ENCODE measurements around the gene MOB1A. TPM values are rescaled to one million over a fixed set of nuclear protein-coding genes. Genes with fewer than 3 reads are reported as not detected.

Gene MOB1A
- total and polyA plus RNA-seq, 2 of the 13 experiments (the other 11 are each of a cell fraction or from before 2014, with no cell fraction given), result 48.2 to 139 TPM

GRCh38 chr2:74119912-74120825 is 58.5 kb downstream of the MOB1A start (continued):
- TF ChIP-seq EHMT2 (IDR thresholded peaks at IDR 0.05; ENCODE audit: borderline replicate concordance, low read depth, low read length), result peak; percentile 100
- no peak for TF ChIP-seq TCF12 (IDR thresholded peaks at IDR 0.05)
- no peak for TF ChIP-seq TCF12 (CRISPR knock-in tag; IDR thresholded peaks at IDR 0.05)
- TF ChIP-seq, protein P1, sequence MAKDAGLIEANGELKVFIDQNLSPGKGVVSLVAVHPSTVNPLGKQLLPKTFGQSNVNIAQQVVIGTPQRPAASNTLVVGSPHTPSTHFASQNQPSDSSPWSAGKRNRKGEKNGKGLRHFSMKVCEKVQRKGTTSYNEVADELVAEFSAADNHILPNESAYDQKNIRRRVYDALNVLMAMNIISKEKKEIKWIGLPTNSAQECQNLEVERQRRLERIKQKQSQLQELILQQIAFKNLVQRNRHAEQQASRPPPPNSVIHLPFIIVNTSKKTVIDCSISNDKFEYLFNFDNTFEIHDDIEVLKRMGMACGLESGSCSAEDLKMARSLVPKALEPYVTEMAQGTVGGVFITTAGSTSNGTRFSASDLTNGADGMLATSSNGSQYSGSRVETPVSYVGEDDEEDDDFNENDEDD (CRISPR knock-in tag; IDR thresholded peaks at IDR 0.05; ENCODE audit: borderline replicate concordance), result peak; percentile 90
- peak; percentile 95; the same call in 1 of the 2 replicates for TF ChIP-seq ZNF44 (CRISPR knock-in tag; IDR thresholded peaks at IDR 0.05)
- TF ChIP-seq, protein P2, sequence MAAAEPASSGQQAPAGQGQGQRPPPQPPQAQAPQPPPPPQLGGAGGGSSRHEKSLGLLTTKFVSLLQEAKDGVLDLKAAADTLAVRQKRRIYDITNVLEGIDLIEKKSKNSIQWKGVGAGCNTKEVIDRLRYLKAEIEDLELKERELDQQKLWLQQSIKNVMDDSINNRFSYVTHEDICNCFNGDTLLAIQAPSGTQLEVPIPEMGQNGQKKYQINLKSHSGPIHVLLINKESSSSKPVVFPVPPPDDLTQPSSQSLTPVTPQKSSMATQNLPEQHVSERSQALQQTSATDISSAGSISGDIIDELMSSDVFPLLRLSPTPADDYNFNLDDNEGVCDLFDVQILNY (CRISPR knock-in tag; conservative IDR thresholded peaks at IDR 0.05), result peak; percentile 61; the same call in 1 of the 2 replicates
- peak; percentile 32; the same call in 1 of the 2 replicates for TF ChIP-seq TGIF2 (CRISPR knock-in tag; IDR thresholded peaks at IDR 0.05)
- no peak for TF ChIP-seq ZNF101 (CRISPR knock-in tag; IDR thresholded peaks at IDR 0.05; ENCODE audit: borderline replicate concordance, low read depth)
- TF ChIP-seq, protein P3, sequence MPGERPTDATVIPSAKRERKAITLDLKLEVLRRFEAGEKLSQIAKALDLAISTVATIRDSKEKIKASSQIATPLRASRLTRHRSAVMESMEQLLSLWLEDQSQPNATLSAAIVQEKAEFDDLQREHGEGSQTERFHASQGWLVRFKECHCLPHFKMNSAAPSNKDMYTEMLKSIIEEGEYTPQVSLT (CRISPR knock-in tag; IDR thresholded peaks at IDR 0.05; ENCODE audit: borderline replicate concordance, low read depth), result 0 out of 2 replicates have a peak, but pooled peaks have one; percentile 53
- no peak for TF ChIP-seq TCF7 (IDR thresholded peaks at IDR 0.05; ENCODE audit: low read depth)
- TF ChIP-seq PREB (CRISPR knock-in tag; IDR thresholded peaks at IDR 0.05), result no peak
- TF ChIP-seq, protein P4, sequence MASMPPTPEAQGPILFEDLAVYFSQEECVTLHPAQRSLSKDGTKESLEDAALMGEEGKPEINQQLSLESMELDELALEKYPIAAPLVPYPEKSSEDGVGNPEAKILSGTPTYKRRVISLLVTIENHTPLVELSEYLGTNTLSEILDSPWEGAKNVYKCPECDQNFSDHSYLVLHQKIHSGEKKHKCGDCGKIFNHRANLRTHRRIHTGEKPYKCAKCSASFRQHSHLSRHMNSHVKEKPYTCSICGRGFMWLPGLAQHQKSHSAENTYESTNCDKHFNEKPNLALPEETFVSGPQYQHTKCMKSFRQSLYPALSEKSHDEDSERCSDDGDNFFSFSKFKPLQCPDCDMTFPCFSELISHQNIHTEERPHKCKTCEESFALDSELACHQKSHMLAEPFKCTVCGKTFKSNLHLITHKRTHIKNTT (CRISPR knock-in tag; IDR thresholded peaks at IDR 0.05), result no peak
- TF ChIP-seq ZNF121 (CRISPR knock-in tag; IDR thresholded peaks at IDR 0.05), result peak; percentile 50; the same call in 1 of the 2 replicates
- peak; percentile 96; the same call in 1 of the 2 replicates for TF ChIP-seq ZBTB4 (CRISPR knock-in tag; IDR thresholded peaks at IDR 0.05; ENCODE audit: borderline replicate concordance)
- TF ChIP-seq NRL (CRISPR knock-in tag; IDR thresholded peaks at IDR 0.05; ENCODE audit: borderline replicate concordance), result peak; percentile 99
- peak; percentile 84 for TF ChIP-seq GABPA (IDR thresholded peaks at IDR 0.05; ENCODE audit: low read depth, low read length)
- peak; percentile 94 for TF ChIP-seq GABPA (CRISPR knock-in tag; IDR thresholded peaks at IDR 0.05; ENCODE audit: low read depth)
- TF ChIP-seq NFYB (CRISPR knock-in tag; IDR thresholded peaks at IDR 0.05), result peak; percentile 62
- TF ChIP-seq ZNF234 (CRISPR knock-in tag; conservative IDR thresholded peaks at IDR 0.05), result no peak
- peak; percentile 71; the same call in 1 of the 2 replicates for TF ChIP-seq ZNF343 (CRISPR knock-in tag; IDR thresholded peaks at IDR 0.05)
- peak; percentile 66; the same call in 1 of the 2 replicates for TF ChIP-seq ZNF780A (CRISPR knock-in tag; IDR thresholded peaks at IDR 0.05)
